ENCODE results near the gene TUBG2.

Gene TUBG2

GRCh38 chr17:42677921-42678781 lies 19.1 kb downstream of the TUBG2 start:
- DNase-seq: peak; percentile 93

GRCh38 chr17:42678951-42679491 lies 19.9 kb downstream of the TUBG2 start:
- DNase-seq: no peak

GRCh38 chr17:42679492-42680330 lies 20.6 kb downstream of the TUBG2 start:
- peak; percentile 88 for DNase-seq

GRCh38 chr17:42680331-42680808 lies 21.3 kb downstream of the TUBG2 start:
- no peak for DNase-seq

- DNase-seq: peak; percentile 81
Observed at GRCh38 chr17:42681976-42682721, 23.1 kb downstream of the TUBG2 start, which contains the start of gene CNTNAP1. Gene CNTNAP1, plus strand, starts transcription at chr17:42682531. Its CDS starts 299 bp downstream, at chr17:42682830.

- peak; percentile 81 for DNase-seq
Observed at GRCh38 chr17:42682722-42683403, 23.8 kb downstream of the TUBG2 start.

- no peak for DNase-seq
Observed at GRCh38 chr17:42683407-42684034, 24.4 kb downstream of the TUBG2 start.

GRCh38 chr17:42684929-42685556 lies 26.0 kb downstream of the TUBG2 start:
- DNase-seq: no peak

- DNase-seq: no peak
Observed at GRCh38 chr17:42685831-42686230, 26.7 kb downstream of the TUBG2 start.

GRCh38 chr17:42686520-42687128 lies 27.5 kb downstream of the TUBG2 start:
- no peak for DNase-seq

- DNase-seq: no peak
Observed at GRCh38 chr17:42687707-42688320, 28.7 kb downstream of the TUBG2 start.

GRCh38 chr17:42690596-42690995 lies 31.5 kb downstream of the TUBG2 start:
- no peak for DNase-seq

GRCh38 chr17:42691021-42691545 lies 32.0 kb downstream of the TUBG2 start:
- DNase-seq: no peak

GRCh38 chr17:42692489-42692888 lies 33.4 kb downstream of the TUBG2 start:
- no peak for DNase-seq

GRCh38 chr17:42694524-42694923 lies 35.4 kb downstream of the TUBG2 start:
- no peak for DNase-seq

GRCh38 chr17:42695500-42695899 lies 36.4 kb downstream of the TUBG2 start:
- DNase-seq: no peak

- no peak for DNase-seq
Observed at GRCh38 chr17:42697108-42697811, 38.2 kb downstream of the TUBG2 start.

GRCh38 chr17:42698736-42699414 lies 39.8 kb downstream of the TUBG2 start:
- DNase-seq: no peak

- no peak for DNase-seq
Observed at GRCh38 chr17:42699415-42699740, 40.3 kb downstream of the TUBG2 start.
